Adipocyte (in vitro differentiated cells): Measurements from ENCODE around the gene OBP2B.

ENCODE experiments used
- DNase-seq: peaks from one replicate; pipeline ENCODE4 v3.0.0-alpha.2; 2015; ENCODE audit warnings: low read depth
- H3K27me3 ChIP-seq: replicated peaks from 2 replicates; pipeline ENCODE4 v1.7.0; 2013; ENCODE audit warnings: mild to moderate bottlenecking, low read length, moderate library complexity; ENCODE audit not compliant: control insufficient read depth, insufficient read depth
- H3K36me3 ChIP-seq: 2 replicates; pipeline ENCODE4 v1.7.0; 2013; ENCODE audit warnings: low read length, mild to moderate bottlenecking, moderate library complexity; ENCODE audit not compliant: control insufficient read depth, insufficient read depth, severe bottlenecking
- H3K4me1 ChIP-seq: 2 replicates; pipeline ENCODE4 v1.7.0; 2013; ENCODE audit warnings: mild to moderate bottlenecking, low read length, moderate library complexity; ENCODE audit not compliant: control insufficient read depth, insufficient read depth
- H3K4me3 ChIP-seq: 2 replicates; pipeline ENCODE4 v1.7.0; 2013; ENCODE audit warnings: mild to moderate bottlenecking, low read length, moderate library complexity
- H3K9ac ChIP-seq: 2 replicates; pipeline ENCODE4 v1.7.0; 2013; ENCODE audit warnings: mild to moderate bottlenecking, low read length, moderate library complexity
- H3K9me3 ChIP-seq: 2 replicates; pipeline ENCODE4 v1.7.0; 2013; ENCODE audit warnings: mild to moderate bottlenecking, low read length, moderate library complexity; ENCODE audit not compliant: control insufficient read depth

Gene OBP2B

GRCh38 chr9:133188843-133189180 lies 20.2 kb downstream of the OBP2B start:
- H3K36me3 ChIP-seq: no peaks in the 10 kb centered on the region
- no peaks in the 10 kb centered on the region for H3K4me1 ChIP-seq
- no peak overlapping the region for H3K4me3 ChIP-seq
- no peak overlapping the region for H3K9ac ChIP-seq
- DNase-seq: no peak
- H3K9me3 ChIP-seq: no peaks in the 10 kb centered on the region
- H3K27me3 ChIP-seq: peaks cover 35% of the 10 kb centered on the region

- H3K4me1 ChIP-seq: no peaks in the 10 kb centered on the region
- no peak overlapping the region for H3K4me3 ChIP-seq
- H3K9ac ChIP-seq: no peak overlapping the region
- no peaks in the 10 kb centered on the region for H3K36me3 ChIP-seq
- DNase-seq: peak; percentile 11
- H3K9me3 ChIP-seq: no peaks in the 10 kb centered on the region
- peaks cover 38% of the 10 kb centered on the region for H3K27me3 ChIP-seq
Observed at GRCh38 chr9:133188006-133188842, 20.8 kb downstream of the OBP2B start.

- peaks cover 44% of the 10 kb centered on the region for H3K27me3 ChIP-seq
- DNase-seq: no peak
- H3K9ac ChIP-seq: no peak overlapping the region
- no peaks in the 10 kb centered on the region for H3K9me3 ChIP-seq
- H3K4me1 ChIP-seq: no peaks in the 10 kb centered on the region
- H3K36me3 ChIP-seq: no peaks in the 10 kb centered on the region
- H3K4me3 ChIP-seq: no peak overlapping the region
Observed at GRCh38 chr9:133187561-133188005, 21.5 kb downstream of the OBP2B start.

- no peak overlapping the region for H3K4me3 ChIP-seq
- H3K9me3 ChIP-seq: no peaks in the 10 kb centered on the region
- H3K36me3 ChIP-seq: no peaks in the 10 kb centered on the region
- no peak overlapping the region for H3K9ac ChIP-seq
- no peaks in the 10 kb centered on the region for H3K4me1 ChIP-seq
- no peak for DNase-seq
- H3K27me3 ChIP-seq: peaks cover 47% of the 10 kb centered on the region
Observed at GRCh38 chr9:133186736-133187135, 22.3 kb downstream of the OBP2B start.

- Histone ChIP-seq H3K4me1 (no peaks in the 10 kb centered on the region), H3K9me3 (no peaks in the 10 kb centered on the region), H3K27me3 (peaks cover 44% of the 10 kb centered on the region), H3K4me3 (no peak overlapping the region), H3K9ac (no peak overlapping the region), H3K36me3 (no peaks in the 10 kb centered on the region)
- peak; percentile 82 for DNase-seq
Observed at GRCh38 chr9:133184971-133185370, 24.1 kb downstream of the OBP2B start.

- Histone ChIP-seq H3K9ac (no peak overlapping the region), H3K4me3 (no peak overlapping the region), H3K36me3 (no peaks in the 10 kb centered on the region), H3K27me3 (peaks cover 40% of the 10 kb centered on the region), H3K9me3 (no peaks in the 10 kb centered on the region), H3K4me1 (no peaks in the 10 kb centered on the region)
- DNase-seq: no peak
Observed at GRCh38 chr9:133182151-133182550, 26.9 kb downstream of the OBP2B start.

GRCh38 chr9:133181561-133181960 lies 27.5 kb downstream of the OBP2B start:
- DNase-seq: no peak
- Histone ChIP-seq H3K27me3 (peaks cover 38% of the 10 kb centered on the region), H3K9ac (no peak overlapping the region), H3K36me3 (no peaks in the 10 kb centered on the region), H3K9me3 (no peaks in the 10 kb centered on the region), H3K4me1 (no peaks in the 10 kb centered on the region), H3K4me3 (no peak overlapping the region)

GRCh38 chr9:133180953-133181352 lies 28.1 kb downstream of the OBP2B start:
- no peak overlapping the region for H3K9ac ChIP-seq
- no peaks in the 10 kb centered on the region for H3K4me1 ChIP-seq
- H3K9me3 ChIP-seq: no peaks in the 10 kb centered on the region
- no peaks in the 10 kb centered on the region for H3K36me3 ChIP-seq
- H3K27me3 ChIP-seq: peaks cover 42% of the 10 kb centered on the region
- DNase-seq: no peak
- H3K4me3 ChIP-seq: no peak overlapping the region

- peaks cover 3% of the 10 kb centered on the region for H3K9me3 ChIP-seq
- H3K9ac ChIP-seq: no peak overlapping the region
- no peaks in the 10 kb centered on the region for H3K36me3 ChIP-seq
- H3K27me3 ChIP-seq: peaks cover 57% of the 10 kb centered on the region
- no peak overlapping the region for H3K4me3 ChIP-seq
- H3K4me1 ChIP-seq: no peaks in the 10 kb centered on the region
- DNase-seq: no peak
Observed at GRCh38 chr9:133173056-133173455, 36.0 kb downstream of the OBP2B start.

GRCh38 chr9:133171161-133171961 lies 37.7 kb downstream of the OBP2B start:
- no peak overlapping the region for H3K4me3 ChIP-seq
- H3K27me3 ChIP-seq: peaks cover 45% of the 10 kb centered on the region
- H3K36me3 ChIP-seq: no peaks in the 10 kb centered on the region
- no peaks in the 10 kb centered on the region for H3K4me1 ChIP-seq
- H3K9ac ChIP-seq: no peak overlapping the region
- DNase-seq: no peak
- H3K9me3 ChIP-seq: peaks cover 3% of the 10 kb centered on the region

- no peaks in the 10 kb centered on the region for H3K4me1 ChIP-seq
- H3K9me3 ChIP-seq: peaks cover 3% of the 10 kb centered on the region
- peaks cover 41% of the 10 kb centered on the region for H3K27me3 ChIP-seq
- no peak overlapping the region for H3K9ac ChIP-seq
- DNase-seq: no peak
- no peaks in the 10 kb centered on the region for H3K36me3 ChIP-seq
- no peak overlapping the region for H3K4me3 ChIP-seq
Observed at GRCh38 chr9:133170716-133171115, 38.3 kb downstream of the OBP2B start.
